MCF 10A (cell line): ENCODE measurements around the gene GOLGB1. TPM values are rescaled to one million over a fixed set of nuclear protein-coding genes. Genes with fewer than 3 reads are reported as not detected.
"Not testable (repeated sequence)": the region's sequence is repeated elsewhere in the genome, so short reads cannot be mapped to it uniquely, and the experiment has no call there.

Experiments used
- BruUV-seq: library from RNA; stranded (reverse); fragments of 400-500 nt; replicated peaks from 2 replicates; lab custom pipeline; 2021; lab: Mats Ljungman, UMichigan
- CTCF ChIA-PET: fragments of 300-600 bp; sonication (Branson Sonifier 250); formaldehyde crosslinking; extraction: SDS; loops from one replicate; lab custom pipeline; 2021; ENCODE audit warnings: antibody characterized with exemption, inconsistent platforms; lab: Yijun Ruan, JAX
- POLR2A ChIA-PET: fragments of 300-600, 350-650 bp; sonication (Branson Sonifier 250); formaldehyde crosslinking; extraction: SDS; loops from one replicate; lab custom pipeline; 2020; ENCODE audit warnings: antibody characterized with exemption, inconsistent platforms; lab: Yijun Ruan, JAX
- DNase-seq: peaks from one replicate; pipeline ENCODE4 v3.0.0-alpha.2; 2018; ENCODE audit not compliant: unreplicated experiment
- H3K27ac Mint-ChIP-seq: one replicate; pipeline ENCODE4 v1.8.0; 2022; ENCODE audit warnings: mild to moderate bottlenecking, low read depth, mixed read lengths; ENCODE audit not compliant: unreplicated experiment
- H3K27me3 Mint-ChIP-seq: one replicate; pipeline ENCODE4 v1.8.0; 2022; ENCODE audit warnings: mixed read lengths; ENCODE audit not compliant: insufficient read depth, unreplicated experiment
- H3K36me3 Mint-ChIP-seq: one replicate; pipeline ENCODE4 v1.8.0; 2022; ENCODE audit warnings: mild to moderate bottlenecking, moderate library complexity, mixed read lengths; ENCODE audit not compliant: insufficient read depth, unreplicated experiment
- H3K4me1 Mint-ChIP-seq: one replicate; pipeline ENCODE4 v1.8.0; 2022; ENCODE audit warnings: mixed read lengths; ENCODE audit not compliant: insufficient read depth, unreplicated experiment
- H3K4me3 Mint-ChIP-seq: one replicate; pipeline ENCODE4 v1.8.0; 2022; ENCODE audit warnings: mild to moderate bottlenecking, moderate library complexity, mixed read lengths; ENCODE audit not compliant: unreplicated experiment
- H3K9me3 Mint-ChIP-seq: one replicate; pipeline ENCODE4 v1.8.0; 2022; ENCODE audit warnings: mixed read lengths; ENCODE audit not compliant: unreplicated experiment
- CTCF ChIP-seq: fragments of 200-600 bp; IDR thresholded peaks from one replicate; pipeline ENCODE4 v1.8.0; 2022; ENCODE audit warnings: antibody characterized with exemption, mild to moderate bottlenecking; ENCODE audit not compliant: unreplicated experiment
- intact Hi-C: fragments of 100-400 bp; cut with micrococcal nuclease; formaldehyde crosslinking; loops from 2 replicates; pipeline ENCODE4 v1.14.1; 2022
- total RNA-seq: library from RNA; stranded (reverse); gene quantifications from 2 replicates; pipeline ENCODE4 v1.2.3, GENCODE V29; 2022

Gene GOLGB1
- total RNA-seq, 1 experiment from 2014 or later: 62.4 TPM

DNA sequence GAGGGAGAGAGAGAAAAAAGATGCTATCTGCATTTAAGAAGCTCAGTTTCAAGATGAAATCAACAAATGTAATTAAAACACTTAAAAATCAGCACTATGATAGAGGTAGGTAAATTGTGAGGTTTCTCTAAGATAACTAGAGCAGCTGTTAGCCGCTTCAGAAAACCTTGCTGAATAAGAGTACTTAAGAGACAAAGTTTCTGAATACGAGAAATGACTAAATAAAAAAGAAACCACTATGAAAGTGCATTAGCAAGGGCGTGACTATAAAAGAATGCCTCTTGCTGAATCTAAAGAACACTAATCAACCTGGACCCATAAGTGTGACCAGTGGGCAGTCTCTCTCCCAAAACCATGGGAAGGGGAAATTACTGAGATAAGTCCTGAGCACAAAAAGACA lies 43.5 kb upstream of the GOLGB1 start:
- no peak overlapping the region for H3K27ac Mint-ChIP-seq
- ChIA-PET POLR2A (no interaction called here), CTCF (no interaction called here)
- intact Hi-C loops: no loop called here
- H3K4me1 Mint-ChIP-seq: no peaks in the 10 kb centered on the region
- H3K27me3 Mint-ChIP-seq: no peaks in the 10 kb centered on the region
- H3K9me3 Mint-ChIP-seq: no peaks in the 10 kb centered on the region
- DNase-seq: no peak
- H3K36me3 Mint-ChIP-seq: peaks cover 49% of the 10 kb centered on the region
- BruUV-seq: no TSS peak
- no peak for TF ChIP-seq CTCF
- H3K4me3 Mint-ChIP-seq: no peak overlapping the region

DNA sequence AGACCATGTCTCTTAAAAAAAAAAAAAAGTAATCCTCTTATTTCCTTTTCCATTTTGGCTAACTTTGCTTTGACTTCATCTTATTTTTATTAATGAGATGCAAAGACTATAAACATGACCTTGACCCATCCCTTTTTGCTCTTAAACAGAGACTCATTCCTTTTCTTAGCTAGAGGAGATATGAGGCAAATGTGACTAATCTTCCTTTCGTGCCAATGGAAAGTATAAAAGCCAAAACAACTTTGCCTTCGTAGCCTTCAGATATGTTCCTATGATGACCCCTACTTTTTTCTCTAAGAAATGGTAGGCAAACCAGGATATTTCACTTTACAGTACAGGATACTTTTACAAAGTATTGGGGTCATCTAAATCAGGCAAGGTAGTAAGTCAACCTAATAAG lies 36.9 kb upstream of the GOLGB1 start:
- Mint-ChIP-seq H3K4me3 (no peak overlapping the region), H3K9me3 (no peaks in the 10 kb centered on the region), H3K36me3 (peaks cover 81% of the 10 kb centered on the region), H3K27ac (no peak overlapping the region), H3K27me3 (no peaks in the 10 kb centered on the region), H3K4me1 (no peaks in the 10 kb centered on the region)
- ChIA-PET POLR2A (interaction anchor here (0.6 kb wide), 2 partner anchors 32 to 527 kb away, joined by 3 read pairs; no protein-coding TSS in a partner anchor), CTCF (no interaction called here)
- DNase-seq: peak; percentile 4
- no peak for TF ChIP-seq CTCF
- intact Hi-C loops: no loop called here
- BruUV-seq: no TSS peak

DNA sequence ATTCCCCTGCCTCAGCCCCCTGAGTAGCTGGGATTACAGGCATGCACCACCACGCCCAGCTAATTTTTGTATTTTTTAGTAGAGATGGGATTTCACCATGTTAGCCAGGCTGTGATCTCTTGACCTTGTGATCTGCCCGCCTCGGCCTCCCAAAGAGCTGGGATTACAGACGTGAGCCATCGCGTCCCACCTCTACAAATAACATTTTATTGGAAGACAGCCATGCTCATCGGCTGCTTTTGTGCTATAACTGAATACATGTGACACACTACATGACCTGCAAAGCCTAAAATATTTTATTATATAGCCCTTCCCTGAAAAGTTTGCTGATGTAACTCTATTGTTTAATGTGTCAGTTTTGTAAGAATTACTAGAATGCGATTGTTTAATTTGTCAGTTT lies 33.2 kb upstream of the GOLGB1 start:
- H3K27ac Mint-ChIP-seq, H3K4me3 Mint-ChIP-seq, BruUV-seq, H3K4me1 Mint-ChIP-seq, DNase-seq, H3K27me3 Mint-ChIP-seq, intact Hi-C loops, H3K9me3 Mint-ChIP-seq: not testable (repeated sequence)
- peaks cover 85% of the 10 kb centered on the region for H3K36me3 Mint-ChIP-seq
- CTCF ChIA-PET: interaction anchor here (0.6 to 0.8 kb wide), 2 partner anchors 11 to 298 kb away, joined by 3 to 4 read pairs; no protein-coding TSS in a partner anchor
- POLR2A ChIA-PET: interaction anchor here (1.3 kb wide), 1 partner anchor 14 kb away, joined by 3 read pairs; no protein-coding TSS in a partner anchor

DNA sequence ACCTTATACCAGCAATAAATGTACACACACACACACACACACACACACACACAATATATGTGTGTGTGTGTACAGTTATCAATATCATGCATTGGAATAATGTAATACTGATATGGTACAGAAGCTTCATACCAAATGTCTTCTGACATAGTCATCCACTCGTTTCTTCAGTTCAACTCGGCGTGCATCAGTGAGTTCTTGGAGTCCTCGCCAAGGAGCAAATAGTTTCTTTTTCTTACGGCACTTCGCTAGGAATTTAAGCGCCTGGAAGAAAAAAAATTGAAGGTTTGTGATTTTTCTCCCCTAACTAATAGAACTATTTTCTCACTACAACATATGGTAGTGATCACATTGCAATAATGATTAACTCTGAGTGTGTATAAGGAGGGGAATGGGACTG lies 32.1 kb upstream of the GOLGB1 start:
- no TSS peak for BruUV-seq
- Mint-ChIP-seq H3K9me3 (no peaks in the 10 kb centered on the region), H3K4me1 (no peaks in the 10 kb centered on the region), H3K27me3 (no peaks in the 10 kb centered on the region), H3K4me3 (no peak overlapping the region), H3K36me3 (peaks cover 78% of the 10 kb centered on the region), H3K27ac (no peak overlapping the region)
- no peak for DNase-seq
- CTCF ChIA-PET: no interaction called here
- intact Hi-C loops: no loop called here
- POLR2A ChIA-PET: no interaction called here
- no peak for TF ChIP-seq CTCF

DNA sequence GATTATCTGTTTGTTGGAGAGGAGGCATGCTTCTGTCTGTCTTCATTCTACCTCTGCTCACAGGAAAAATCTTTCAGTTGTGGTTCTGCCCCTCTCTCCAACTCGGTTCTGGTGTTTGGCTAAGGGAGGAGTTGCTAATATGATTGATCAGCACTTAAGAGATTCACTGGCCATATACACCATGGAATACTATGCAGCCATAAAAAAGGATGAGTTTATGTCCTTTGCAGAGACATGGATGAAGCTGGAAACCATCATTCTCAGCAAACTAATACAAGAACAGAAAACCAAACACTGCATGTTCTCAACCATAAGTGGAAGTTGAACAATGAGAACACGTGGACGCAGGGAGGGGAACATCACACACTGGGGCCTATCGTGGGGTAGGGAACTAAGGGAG lies 25.6 kb upstream of the GOLGB1 start:
- H3K4me3 Mint-ChIP-seq, H3K27me3 Mint-ChIP-seq, POLR2A ChIA-PET, intact Hi-C loops, BruUV-seq, DNase-seq, H3K9me3 Mint-ChIP-seq, H3K27ac Mint-ChIP-seq, H3K4me1 Mint-ChIP-seq: not testable (repeated sequence)
- CTCF ChIA-PET: interaction anchor here (0.6 kb wide), 1 partner anchor 254 kb away, joined by 3 read pairs; no protein-coding TSS in a partner anchor
- H3K36me3 Mint-ChIP-seq: peaks cover 92% of the 10 kb centered on the region
